RWPE1 (cell line): ENCODE data around the gene GNAQ.

Experiments
- CTCF ChIA-PET: fragments of 350-600 bp; sonication (Branson Sonifier 250); formaldehyde crosslinking; extraction: SDS; loops from one replicate; lab custom pipeline; 2021; lab: Yijun Ruan, JAX
- POLR2A ChIA-PET: fragments of 400-600 bp; formaldehyde crosslinking; extraction: SDS; loops from one replicate; lab custom pipeline; 2020; ENCODE audit warnings: antibody characterized with exemption; ENCODE audit not compliant: low non-redundant PET; lab: Yijun Ruan, JAX
- DNase-seq: peaks from one replicate; pipeline ENCODE4 v3.0.0; 2012; ENCODE audit warnings: low spot score
- H3K27ac ChIP-seq: fragments of 450-650 bp; 2 replicates; pipeline ENCODE4 v1.5.1; 2017
- TF ChIP-seq, protein P1 (sequence below): fragments of 450-650 bp; conservative IDR thresholded peaks from 2 replicates; pipeline ENCODE4 v1.5.1; 2017; ENCODE audit warnings: low read depth, mild to moderate bottlenecking

The GNAQ gene

DNA sequence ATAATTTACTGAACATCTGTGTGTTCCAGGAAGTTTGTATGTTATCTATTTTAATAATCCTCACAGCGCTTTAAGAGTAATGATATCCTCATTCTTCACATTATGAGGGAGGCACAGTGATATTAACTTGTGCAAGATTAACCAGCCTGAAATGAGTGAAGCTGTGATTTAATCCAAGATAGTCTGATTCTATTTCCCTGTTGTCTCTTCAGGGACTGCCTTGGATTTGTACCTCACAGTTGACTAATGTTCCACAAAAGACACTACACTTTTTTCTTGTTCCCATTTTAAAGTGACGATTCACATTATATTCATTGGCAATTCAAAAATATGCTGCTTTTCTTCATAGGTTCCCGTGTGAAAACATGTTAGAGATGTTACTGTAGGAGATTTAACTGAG is 258.2 kb downstream of the GNAQ start:
- ChIA-PET CTCF (interaction anchor here (0.6 to 1.2 kb wide), 5 partner anchors 10 to 643 kb away, joined by 3 read pairs; no protein-coding TSS in a partner anchor), POLR2A (no interaction called here)
- TF ChIP-seq, protein P1, sequence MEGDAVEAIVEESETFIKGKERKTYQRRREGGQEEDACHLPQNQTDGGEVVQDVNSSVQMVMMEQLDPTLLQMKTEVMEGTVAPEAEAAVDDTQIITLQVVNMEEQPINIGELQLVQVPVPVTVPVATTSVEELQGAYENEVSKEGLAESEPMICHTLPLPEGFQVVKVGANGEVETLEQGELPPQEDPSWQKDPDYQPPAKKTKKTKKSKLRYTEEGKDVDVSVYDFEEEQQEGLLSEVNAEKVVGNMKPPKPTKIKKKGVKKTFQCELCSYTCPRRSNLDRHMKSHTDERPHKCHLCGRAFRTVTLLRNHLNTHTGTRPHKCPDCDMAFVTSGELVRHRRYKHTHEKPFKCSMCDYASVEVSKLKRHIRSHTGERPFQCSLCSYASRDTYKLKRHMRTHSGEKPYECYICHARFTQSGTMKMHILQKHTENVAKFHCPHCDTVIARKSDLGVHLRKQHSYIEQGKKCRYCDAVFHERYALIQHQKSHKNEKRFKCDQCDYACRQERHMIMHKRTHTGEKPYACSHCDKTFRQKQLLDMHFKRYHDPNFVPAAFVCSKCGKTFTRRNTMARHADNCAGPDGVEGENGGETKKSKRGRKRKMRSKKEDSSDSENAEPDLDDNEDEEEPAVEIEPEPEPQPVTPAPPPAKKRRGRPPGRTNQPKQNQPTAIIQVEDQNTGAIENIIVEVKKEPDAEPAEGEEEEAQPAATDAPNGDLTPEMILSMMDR: no peak
- DNase-seq: no peak
- H3K27ac ChIP-seq: no peak overlapping the region

DNA sequence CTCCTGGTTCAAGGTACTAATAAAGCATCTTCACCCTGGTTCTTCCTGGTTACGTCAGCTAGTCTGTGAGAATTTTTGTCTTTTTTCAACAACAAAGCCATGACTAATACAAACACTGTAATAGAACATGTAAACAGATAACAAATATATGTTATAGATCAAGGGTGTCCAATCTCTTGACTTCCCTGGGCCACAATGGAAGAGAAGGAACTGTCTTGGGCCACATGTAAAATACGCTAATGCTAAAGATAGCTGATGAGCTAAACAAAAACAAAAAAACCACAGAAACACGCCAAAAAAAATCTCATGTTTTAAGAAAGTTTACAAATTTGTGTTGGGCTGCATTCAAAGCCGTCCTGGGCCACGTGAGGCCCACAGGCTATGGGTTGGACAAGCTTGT is 259.0 kb downstream of the GNAQ start:
- TF ChIP-seq, protein P1: no peak
- POLR2A ChIA-PET: no interaction called here
- H3K27ac ChIP-seq: no peak overlapping the region
- CTCF ChIA-PET: interaction anchor here (0.6 to 1.2 kb wide), 3 partner anchors 21 to 643 kb away, joined by 3 read pairs; no protein-coding TSS in a partner anchor
- no peak for DNase-seq

DNA sequence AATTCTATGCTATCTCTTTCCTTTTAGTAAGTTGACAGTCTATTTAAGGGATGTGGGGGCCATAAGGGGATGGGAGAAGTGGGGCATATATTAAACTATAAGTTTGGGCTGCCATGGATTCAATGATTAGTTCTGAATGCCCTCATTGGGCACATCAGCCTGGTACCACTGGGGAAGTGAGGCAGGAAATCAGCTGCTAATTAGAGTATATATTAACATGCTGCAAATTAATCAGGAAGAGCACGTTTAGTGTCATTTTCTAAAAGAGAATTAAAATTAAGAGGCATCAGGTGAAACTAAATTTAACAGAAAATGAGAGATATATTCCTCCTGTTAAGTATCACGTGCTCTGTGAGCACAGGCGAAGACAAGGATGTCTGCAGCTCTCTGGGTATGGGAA is 260.4 kb downstream of the GNAQ start:
- TF ChIP-seq, protein P1: no peak
- CTCF ChIA-PET: interaction anchor here (0.6 to 0.7 kb wide), 2 partner anchors 18 to 784 kb away, joined by 3 to 4 read pairs; no protein-coding TSS in a partner anchor
- POLR2A ChIA-PET: no interaction called here
- DNase-seq: no peak
- H3K27ac ChIP-seq: no peak overlapping the region

DNA sequence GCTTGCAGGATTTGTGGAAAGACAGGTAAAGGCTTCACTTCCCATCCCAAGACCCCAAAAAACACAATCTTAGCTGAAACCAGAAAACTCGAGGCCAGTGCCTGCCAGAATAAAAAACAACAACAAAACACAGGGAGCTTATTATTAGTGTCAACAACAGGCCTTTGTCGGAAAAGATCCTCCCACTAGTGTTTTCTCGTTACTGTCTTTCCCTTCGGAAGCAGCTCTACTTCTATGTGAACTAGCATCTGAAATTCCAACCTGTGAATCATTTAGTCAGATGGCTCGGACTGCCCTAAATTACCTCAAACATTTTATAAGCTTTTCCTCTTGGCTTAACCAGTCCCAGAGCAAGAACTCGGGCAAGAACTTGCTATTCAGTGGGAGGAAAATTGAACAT is 261.3 kb downstream of the GNAQ start:
- no peak overlapping the region for H3K27ac ChIP-seq
- DNase-seq: no peak
- POLR2A ChIA-PET: no interaction called here
- CTCF ChIA-PET: interaction anchor here (0.5 kb wide), 1 partner anchor 361 kb away, joined by 3 read pairs; no protein-coding TSS in a partner anchor
- TF ChIP-seq, protein P1: no peak

DNA sequence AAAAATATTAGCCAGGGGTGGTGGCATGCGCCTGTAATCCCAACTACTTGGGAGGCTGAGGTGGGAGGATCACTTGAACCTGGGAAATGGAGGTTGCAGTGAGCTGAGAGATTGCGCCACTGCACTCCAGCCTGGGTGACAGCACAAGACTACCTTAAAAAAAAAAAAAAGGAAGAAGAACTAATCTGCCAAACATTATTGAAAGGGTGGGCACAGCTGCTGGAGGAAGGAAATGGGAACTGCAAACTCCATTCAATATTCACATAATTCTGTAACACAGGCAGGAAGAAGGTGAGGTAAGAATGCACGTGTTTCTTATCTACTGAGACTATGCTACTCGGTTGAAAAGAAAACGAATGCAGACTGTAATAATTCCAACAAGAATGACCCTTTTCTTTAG is 262.4 kb downstream of the GNAQ start:
- TF ChIP-seq, protein P1: no peak
- ChIA-PET POLR2A (no interaction called here), CTCF (interaction anchor here (0.6 to 2.0 kb wide), 2 partner anchors 76 to 266 kb away, joined by 5 to 9 read pairs; no protein-coding TSS in a partner anchor)
- no peak overlapping the region for H3K27ac ChIP-seq
- no peak for DNase-seq

DNA sequence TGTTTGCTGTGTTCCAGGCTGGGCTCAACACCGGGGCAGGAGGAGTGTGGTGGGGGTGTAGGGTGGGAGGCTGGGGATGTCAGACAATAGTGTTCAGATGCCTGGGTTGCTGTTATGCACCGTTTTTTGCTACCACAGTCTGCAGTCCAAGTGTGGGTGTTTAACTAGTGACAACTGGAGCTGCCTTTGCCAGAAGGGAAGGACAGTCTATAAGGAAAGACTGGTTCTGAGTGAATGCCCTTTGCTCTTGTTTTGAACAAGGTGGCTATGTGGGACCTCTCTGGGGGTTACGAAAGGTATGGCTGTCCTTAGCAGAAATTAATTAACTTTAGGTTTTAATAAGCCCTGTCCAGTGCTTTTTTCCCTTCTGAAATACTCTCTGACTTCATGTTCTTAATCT is 265.0 kb downstream of the GNAQ start:
- ChIA-PET CTCF (interaction anchor here (0.6 to 1.0 kb wide), 2 partner anchors 93 to 310 kb away, joined by 3 to 5 read pairs; no protein-coding TSS in a partner anchor), POLR2A (no interaction called here)
- H3K27ac ChIP-seq: no peak overlapping the region
- TF ChIP-seq, protein P1: no peak
- no peak for DNase-seq
